8988T (cell line): ENCODE data around the gene ZNF423.

ENCODE experiments used
- DNase-seq: peaks from one replicate; pipeline ENCODE4 v3.0.0; 2011

ZNF423 gene

GRCh38 chr16:49452108-49452507 is 403.8 kb downstream of the ZNF423 start:
- no peak for DNase-seq

GRCh38 chr16:49446805-49447204 is 409.1 kb downstream of the ZNF423 start:
- no peak for DNase-seq

- DNase-seq = no peak
Measured at GRCh38 chr16:49443576-49443975, 412.3 kb downstream of the ZNF423 start.

GRCh38 chr16:49442805-49443204 is 413.1 kb downstream of the ZNF423 start:
- DNase-seq = no peak

- DNase-seq = no peak
Measured at GRCh38 chr16:49441366-49441780, 414.5 kb downstream of the ZNF423 start.

- no peak for DNase-seq
Measured at GRCh38 chr16:49440156-49441065, 415.5 kb downstream of the ZNF423 start.

GRCh38 chr16:49439676-49440075 is 416.2 kb downstream of the ZNF423 start:
- no peak for DNase-seq

GRCh38 chr16:49439050-49439449 is 416.9 kb downstream of the ZNF423 start:
- no peak for DNase-seq
